Upper lobe of left lung (tissue), 6 donors: Measurements from ENCODE around the gene EBF3. TPM values are rescaled to one million over a fixed set of nuclear protein-coding genes. Genes with fewer than 3 reads are reported as not detected.

ENCODE experiments used
- ATAC-seq, 2 donors: fragments of 200-7000 bp; cut with Tn5 transposase; one replicate each; pipeline ENCODE4 v1.9.1; 2022; ENCODE audit warnings: mild to moderate bottlenecking in 2 of 2, moderate library complexity in 2 of 2; ENCODE audit not compliant: low FRiP score in 2 of 2
- DNase-seq, 2 donors: peaks; one replicate each; pipeline ENCODE4 v3.0.0-alpha.2; 2019 to 2020
- H3K27ac ChIP-seq, 4 donors: fragments of 200-600 bp; sonication (generic); one replicate each; pipeline ENCODE4 v1.5.1; 2016 to 2019
- H3K27me3 ChIP-seq, 4 donors: fragments of 200-600 bp; sonication (generic); one replicate each; pipeline ENCODE4 v1.5.1; 2017 to 2019
- H3K36me3 ChIP-seq, 4 donors: fragments of 200-600 bp; sonication (generic); one replicate each; pipeline ENCODE4 v1.5.1; 2016 to 2019
- H3K4me1 ChIP-seq, 4 donors: fragments of 200-600 bp; sonication (generic); one replicate each; pipeline ENCODE4 v1.5.1; 2018 to 2019
- H3K4me3 ChIP-seq, 4 donors: fragments of 200-600 bp; sonication (generic); one replicate each; pipeline ENCODE4 v1.5.1; 2017 to 2019; ENCODE audit warnings: mild to moderate bottlenecking in 2 of 4, moderate library complexity in 1 of 4
- H3K9me3 ChIP-seq, 4 donors: fragments of 200-600 bp; sonication (generic); one replicate each; pipeline ENCODE4 v1.5.1; 2018 to 2019
- CTCF ChIP-seq, 6 experiments: fragments of 450-650 bp in 4 of 6; fragments of 200-600 bp in 2 of 6; sonication (generic) in 2 of 6; IDR thresholded peaks; one replicate each; pipeline ENCODE4 v1.5.1; 2016 to 2019; ENCODE audit warnings: antibody characterized with exemption in 6 of 6
- EP300 ChIP-seq, 4 donors: sonication (generic); formaldehyde crosslinking; IDR thresholded peaks; one replicate each; pipeline ENCODE4 v1.5.1; 2017; ENCODE audit warnings: antibody characterized with exemption in 4 of 4, control low read depth in 2 of 4
- POLR2A ChIP-seq, 4 donors: fragments of 450-650 bp; IDR thresholded peaks; one replicate each; pipeline ENCODE4 v1.5.1; 2016 to 2017; ENCODE audit warnings: antibody characterized with exemption in 4 of 4, mild to moderate bottlenecking in 2 of 4
- POLR2AphosphoS5 ChIP-seq, 2 donors: sonication (generic); formaldehyde crosslinking; IDR thresholded peaks; one replicate each; pipeline ENCODE4 v1.5.1; 2017; ENCODE audit warnings: antibody characterized with exemption in 2 of 2
- WGBS, 2 donors: methylation state at CpG; one replicate each; pipeline ENCODE4 v1.1.5; 2017 to 2018; 5-methylcytosine and 5-hydroxymethylcytosine counted together
- total RNA-seq, 6 donors: library from RNA; depleted of rRNA in 4 of 6; stranded (reverse); fragments of >200 nt in 4 of 6; gene quantifications; one replicate each; pipeline versions ENCODE4 v1.1.0 to v1.2.1, GENCODE V29; 2016 to 2021
- donor health status: DM: no; HTN: no; CAD: no; lungs with moderate emphysema.
- donor health status: DM: no; HTN: yes; CAD: no; lungs with severe emphysema.

Gene EBF3
- total RNA-seq, 6 donors from 2014 or later = 0.06 to 0.51 TPM; not detected in 4

GRCh38 chr10:129849853-129850252 is 114.2 kb downstream of the EBF3 start:
- H3K36me3 ChIP-seq = no peaks in the 10 kb centered on the region
- no peak for TF ChIP-seq CTCF (IDR thresholded peaks at IDR 0.05)
- TF ChIP-seq POLR2AphosphoS5 (IDR thresholded peaks at IDR 0.05) = no peak
- ATAC-seq (no peak), DNase-seq (peak in 1 of 2 donors; percentile 70)
- no peak overlapping the region for H3K4me3 ChIP-seq
- H3K27me3 ChIP-seq = no peaks in the 10 kb centered on the region
- H3K9me3 ChIP-seq = no peaks in the 10 kb centered on the region
- peaks cover 3 to 8% (median 7%) of the 10 kb centered on the region in 4 donors for H3K4me1 ChIP-seq
- WGBS, 2 donors = 83 to 92% methylated on average over 15 of the region's 15 CpGs
- H3K27ac ChIP-seq = no peak overlapping the region

GRCh38 chr10:129849452-129849750 is 114.7 kb downstream of the EBF3 start:
- 89 to 97% methylated on average over 19 of the region's 19 CpGs for WGBS, 2 donors
- Histone ChIP-seq H3K9me3 (no peaks in the 10 kb centered on the region), H3K27ac (no peak overlapping the region), H3K27me3 (no peaks in the 10 kb centered on the region), H3K4me3 (no peak overlapping the region), H3K4me1 (peaks cover 3 to 8% (median 7%) of the 10 kb centered on the region in 4 donors), H3K36me3 (no peaks in the 10 kb centered on the region)
- ATAC-seq (no peak), DNase-seq (no peak)
- TF ChIP-seq POLR2AphosphoS5 (IDR thresholded peaks at IDR 0.05) = no peak

- DNase-seq (no peak), ATAC-seq (no peak)
- Histone ChIP-seq H3K4me1 (peaks cover 3 to 6% (median 6%) of the 10 kb centered on the region in 4 donors), H3K27me3 (no peaks in the 10 kb centered on the region), H3K36me3 (no peaks in the 10 kb centered on the region), H3K4me3 (no peak overlapping the region), H3K27ac (no peak overlapping the region), H3K9me3 (no peaks in the 10 kb centered on the region)
- no peak for TF ChIP-seq POLR2AphosphoS5 (IDR thresholded peaks at IDR 0.05)
- TF ChIP-seq EP300 (IDR thresholded peaks at IDR 0.05) = no peak
- no peak for TF ChIP-seq CTCF (IDR thresholded peaks at IDR 0.05)
- whole genome bisulfite sequencing, 2 donors = 92% methylated on average over 19 of the region's 19 CpGs
Measured at GRCh38 chr10:129848696-129849451, 115.2 kb downstream of the EBF3 start.

GRCh38 chr10:129847741-129848483 is 116.2 kb downstream of the EBF3 start:
- Histone ChIP-seq H3K4me3 (no peak overlapping the region), H3K4me1 (no peaks in the 10 kb centered on the region), H3K36me3 (no peaks in the 10 kb centered on the region), H3K9me3 (no peaks in the 10 kb centered on the region), H3K27me3 (no peaks in the 10 kb centered on the region), H3K27ac (peak overlapping the region in 1 of 4 donors; percentile 42)
- no peak for TF ChIP-seq POLR2A (IDR thresholded peaks at IDR 0.05)
- TF ChIP-seq POLR2AphosphoS5 (IDR thresholded peaks at IDR 0.05) = no peak
- TF ChIP-seq EP300 (IDR thresholded peaks at IDR 0.05) = no peak
- no peak for TF ChIP-seq CTCF (IDR thresholded peaks at IDR 0.05)
- whole genome bisulfite sequencing, 2 donors = 77 to 85% methylated on average over 18 of the region's 18 CpGs
- ATAC-seq (no peak), DNase-seq (no peak)

GRCh38 chr10:129846991-129847391 is 117.1 kb downstream of the EBF3 start:
- Histone ChIP-seq H3K4me1 (no peaks in the 10 kb centered on the region), H3K4me3 (no peak overlapping the region), H3K36me3 (no peaks in the 10 kb centered on the region), H3K9me3 (no peaks in the 10 kb centered on the region), H3K27ac (no peak overlapping the region), H3K27me3 (no peaks in the 10 kb centered on the region)
- no peak for ATAC-seq
- WGBS, 2 donors = 86 to 88% methylated on average over 3 to 10 of the region's 10 CpGs
- peak in 1 of 2 donors; percentile 56 for DNase-seq
- no peak for TF ChIP-seq POLR2AphosphoS5 (IDR thresholded peaks at IDR 0.05)
- TF ChIP-seq EP300 (IDR thresholded peaks at IDR 0.05) = no peak
